IMR-90 (cell line): ENCODE results near the gene TMED4. TPM values are rescaled to one million over a fixed set of nuclear protein-coding genes. Genes with fewer than 3 reads are reported as not detected.

Source experiments
- ATAC-seq: fragments of 200-7000 bp; cut with Tn5 transposase; 2 replicates; pipeline ENCODE4 v1.9.1; 2020; ENCODE audit warnings: low read depth, mild to moderate bottlenecking, moderate library complexity
- BruUV-seq: library from RNA; stranded (reverse); fragments of 400-500 nt; replicated peaks from 2 replicates; lab custom pipeline; 2021; lab: Mats Ljungman, UMichigan
- CTCF ChIA-PET: fragments of 300-600 bp; formaldehyde crosslinking; extraction: SDS; loops from one replicate; lab custom pipeline; 2021; ENCODE audit warnings: antibody characterized with exemption; lab: Yijun Ruan, JAX
- POLR2A ChIA-PET: fragments of 300-600 bp; sonication (Branson Sonifier 250); formaldehyde crosslinking; loops from one replicate; lab custom pipeline; 2022; ENCODE audit warnings: antibody characterized with exemption; ENCODE audit not compliant: unreplicated experiment; lab: Charles Lee
- DNase-seq: peaks from one replicate; pipeline ENCODE4 v3.0.0; 2013
- H2AFZ ChIP-seq: replicated peaks from 2 replicates; pipeline ENCODE3; 2013; ENCODE audit warnings: low read length, mild to moderate bottlenecking; ENCODE audit not compliant: poor library complexity
- H2AK5ac ChIP-seq: 2 replicates; pipeline ENCODE4 v1.6.1; 2013; ENCODE audit warnings: low read depth, low read length, inconsistent platforms
- H2AK9ac ChIP-seq: replicated peaks from 2 replicates; pipeline ENCODE3; 2013; ENCODE audit warnings: mild to moderate bottlenecking, low read depth, low read length, moderate library complexity; ENCODE audit not compliant: poor library complexity
- H2BK120ac ChIP-seq: 2 replicates; pipeline ENCODE4 v1.6.1; 2013; ENCODE audit warnings: low read depth, low read length, inconsistent platforms
- H2BK15ac ChIP-seq: 3 replicates; pipeline ENCODE4 v1.6.1; 2013; ENCODE audit warnings: low read depth, low read length, inconsistent platforms
- H2BK20ac ChIP-seq: 2 replicates; pipeline ENCODE4 v1.6.1; 2013; ENCODE audit warnings: low read depth, mild to moderate bottlenecking, inconsistent platforms, low read length, moderate library complexity
- H2BK5ac ChIP-seq: 2 replicates; pipeline ENCODE4 v1.6.1; 2013; ENCODE audit warnings: mild to moderate bottlenecking, low read depth, low read length, inconsistent platforms; ENCODE audit not compliant: poor library complexity, severe bottlenecking
- H3K14ac ChIP-seq: replicated peaks from 2 replicates; pipeline ENCODE4 v1.6.1; 2013; ENCODE audit warnings: low read depth, low read length, inconsistent platforms
- H3K18ac ChIP-seq: 2 replicates; pipeline ENCODE4 v1.6.1; 2013; ENCODE audit warnings: low read depth, low read length, control low read depth
- H3K23ac ChIP-seq: 2 replicates; pipeline ENCODE4 v1.6.1; 2013; ENCODE audit warnings: low read depth, low read length, inconsistent platforms
- H3K27ac ChIP-seq: 2 replicates; pipeline ENCODE4 v1.5.1; 2013; ENCODE audit warnings: mild to moderate bottlenecking, control low read depth, low read length; ENCODE audit not compliant: insufficient read depth
- H3K27me3 ChIP-seq: 2 replicates; pipeline ENCODE4 v1.6.1; 2013; ENCODE audit warnings: low read length; ENCODE audit not compliant: control insufficient read depth, insufficient read depth
- H3K36me3 ChIP-seq: 2 replicates; pipeline ENCODE4 v1.6.1; 2013; ENCODE audit warnings: low read length, mixed read lengths; ENCODE audit not compliant: control insufficient read depth, insufficient read depth
- H3K4ac ChIP-seq: 2 replicates; pipeline ENCODE4 v1.6.1; 2013; ENCODE audit warnings: low read depth, low read length, inconsistent platforms
- H3K4me1 ChIP-seq: 2 replicates; pipeline ENCODE4 v1.6.1; 2013; ENCODE audit warnings: low read length, mixed read lengths; ENCODE audit not compliant: control insufficient read depth, insufficient read depth
- H3K4me2 ChIP-seq: 2 replicates; pipeline ENCODE4 v1.6.1; 2013; ENCODE audit warnings: low read depth, mild to moderate bottlenecking, control low read depth, low read length, moderate library complexity
- H3K4me3 ChIP-seq: 2 replicates; pipeline ENCODE4 v1.5.1; 2013; ENCODE audit warnings: low read depth, mild to moderate bottlenecking, control low read depth, low read length, moderate library complexity; ENCODE audit not compliant: insufficient read depth
- H3K56ac ChIP-seq: 2 replicates; pipeline ENCODE4 v1.6.1; 2013; ENCODE audit warnings: low read length, inconsistent platforms; ENCODE audit not compliant: insufficient read depth; ENCODE audit errors: extremely low read depth
- H3K79me1 ChIP-seq, 2 experiments: 2 replicates each; pipeline ENCODE4 v1.6.1; 2013; ENCODE audit warnings: low read length in 2 of 2, inconsistent platforms in 1 of 2, low read depth in 1 of 2
- H3K9ac ChIP-seq: 2 replicates; pipeline ENCODE4 v1.6.1; 2013; ENCODE audit warnings: low read depth, low read length, control low read depth
- H3K9me1 ChIP-seq: 2 replicates; pipeline ENCODE4 v1.6.1; 2013; ENCODE audit warnings: low read length, inconsistent platforms; ENCODE audit not compliant: insufficient read depth
- H3K9me3 ChIP-seq: 2 replicates; pipeline ENCODE4 v1.6.1; 2013; ENCODE audit warnings: low read length; ENCODE audit not compliant: control insufficient read depth, insufficient read depth
- H4K20me1 ChIP-seq: 2 replicates; pipeline ENCODE4 v1.6.1; 2013; ENCODE audit warnings: low read length, inconsistent platforms; ENCODE audit not compliant: insufficient read depth
- H4K5ac ChIP-seq: 2 replicates; pipeline ENCODE4 v1.6.1; 2013; ENCODE audit warnings: mild to moderate bottlenecking, low read depth, low read length, control low read depth
- H4K8ac ChIP-seq, 2 experiments: 2 replicates each; pipeline ENCODE4 v1.6.1; 2013; ENCODE audit warnings: low read depth in 2 of 2, low read length in 2 of 2, control low read depth in 1 of 2, inconsistent platforms in 1 of 2
- H4K91ac ChIP-seq: 2 replicates; pipeline ENCODE4 v1.6.1; 2013; ENCODE audit warnings: low read depth, low read length, inconsistent platforms; ENCODE audit not compliant: insufficient read depth
- CHD1 ChIP-seq: IDR thresholded peaks from 2 replicates; pipeline ENCODE4 v1.6.1; 2012; ENCODE audit warnings: low read depth, low read length, improper control_type of control experiment
- CTCF ChIP-seq: conservative IDR thresholded peaks from 2 replicates; pipeline ENCODE4 v1.5.1; 2012; ENCODE audit warnings: mild to moderate bottlenecking, low read depth, low read length, improper control_type of control experiment
- FOS ChIP-seq: fragments of 150-350 bp; IDR thresholded peaks from 2 replicates; pipeline ENCODE4 v1.6.1; 2016; ENCODE audit warnings: low read depth, low read length
- MAFK ChIP-seq: IDR thresholded peaks from 2 replicates; pipeline ENCODE4 v1.6.1; 2012; ENCODE audit warnings: low read depth, low read length, improper control_type of control experiment
- MAZ ChIP-seq: IDR thresholded peaks from 2 replicates; pipeline ENCODE4 v1.6.1; 2012; ENCODE audit warnings: low read depth, mild to moderate bottlenecking, low read length, improper control_type of control experiment, moderate library complexity, borderline replicate concordance
- NFE2L2 ChIP-seq: fragments of 150-350 bp; IDR thresholded peaks from 2 replicates; pipeline ENCODE4 v1.6.1; 2016; ENCODE audit warnings: low read depth, mild to moderate bottlenecking, low read length
- POLR2A ChIP-seq: IDR thresholded peaks from 2 replicates; pipeline ENCODE4 v1.6.1; 2012; ENCODE audit warnings: mild to moderate bottlenecking, low read depth, low read length
- RFX5 ChIP-seq: IDR thresholded peaks from 2 replicates; pipeline ENCODE4 v1.8.0; 2012; ENCODE audit warnings: low read depth, mild to moderate bottlenecking, low read length, moderate library complexity
- SMC3 ChIP-seq: fragments of 150-350 bp; IDR thresholded peaks from 2 replicates; pipeline ENCODE4 v1.6.1; 2016; ENCODE audit warnings: low read depth, mild to moderate bottlenecking, antibody characterized with exemption, low read length, moderate library complexity
- USF2 ChIP-seq: fragments of 150-350 bp; IDR thresholded peaks from 2 replicates; pipeline ENCODE4 v1.6.1; 2017; ENCODE audit warnings: mild to moderate bottlenecking, antibody characterized with exemption, low read length, low read depth
- WGBS, 2 experiments: methylation state at CpG; one replicate each; pipeline versions ENCODE4 v1.1.5 to v1.1.7; 2013; ENCODE audit warnings: missing lambda C conversion rate in 2 of 2; ENCODE audit not compliant: insufficient read length in 1 of 2; ENCODE audit errors: extremely low coverage in 2 of 2; 5-methylcytosine and 5-hydroxymethylcytosine counted together
- dilution Hi-C: fragments of 300-500 bp; cut with HindIII; formaldehyde crosslinking; loops from one replicate; pipeline ENCODE4 v1.14.3; 2018; ENCODE audit warnings: low sequenced_read_pairs; ENCODE audit not compliant: unreplicated experiment
- in situ Hi-C: fragments of 300-500 bp; cut with MboI; formaldehyde crosslinking; loops from 3 replicates; pipeline ENCODE4 v1.14.3; 2019; ENCODE audit warnings: low sequenced_read_pairs, inconsistent platforms, mixed read lengths
- intact Hi-C: fragments of 100-400 bp; cut with micrococcal nuclease; formaldehyde crosslinking; loops from 2 replicates; pipeline ENCODE4 v1.10.0; 2022
- polyA plus RNA-seq, 3 experiments: library from polyadenylated mRNA; depleted of rRNA; stranded (reverse); fragments of >200 nt; gene quantifications; 2 replicates each; pipeline ENCODE4 v1.2.3, GENCODE V29; 2012; ENCODE audit warnings: low replicate concordance in 1 of 3
- total RNA-seq: library from RNA; depleted of rRNA; stranded (reverse); fragments of >200 nt; gene quantifications from 2 replicates; pipeline ENCODE4 v1.2.3, GENCODE V29; 2012
- TF ChIP-seq, protein P1 (sequence below): fragments of 150-350 bp; IDR thresholded peaks from 2 replicates; pipeline ENCODE4 v1.6.1; 2016; ENCODE audit warnings: low read depth, mild to moderate bottlenecking, low read length, moderate library complexity, borderline replicate concordance

The TMED4 gene
- total and polyA plus RNA-seq, 2 of the 4 experiments (the other 2 are of a cell fraction): 58.6 to 92.7 TPM

DNA sequence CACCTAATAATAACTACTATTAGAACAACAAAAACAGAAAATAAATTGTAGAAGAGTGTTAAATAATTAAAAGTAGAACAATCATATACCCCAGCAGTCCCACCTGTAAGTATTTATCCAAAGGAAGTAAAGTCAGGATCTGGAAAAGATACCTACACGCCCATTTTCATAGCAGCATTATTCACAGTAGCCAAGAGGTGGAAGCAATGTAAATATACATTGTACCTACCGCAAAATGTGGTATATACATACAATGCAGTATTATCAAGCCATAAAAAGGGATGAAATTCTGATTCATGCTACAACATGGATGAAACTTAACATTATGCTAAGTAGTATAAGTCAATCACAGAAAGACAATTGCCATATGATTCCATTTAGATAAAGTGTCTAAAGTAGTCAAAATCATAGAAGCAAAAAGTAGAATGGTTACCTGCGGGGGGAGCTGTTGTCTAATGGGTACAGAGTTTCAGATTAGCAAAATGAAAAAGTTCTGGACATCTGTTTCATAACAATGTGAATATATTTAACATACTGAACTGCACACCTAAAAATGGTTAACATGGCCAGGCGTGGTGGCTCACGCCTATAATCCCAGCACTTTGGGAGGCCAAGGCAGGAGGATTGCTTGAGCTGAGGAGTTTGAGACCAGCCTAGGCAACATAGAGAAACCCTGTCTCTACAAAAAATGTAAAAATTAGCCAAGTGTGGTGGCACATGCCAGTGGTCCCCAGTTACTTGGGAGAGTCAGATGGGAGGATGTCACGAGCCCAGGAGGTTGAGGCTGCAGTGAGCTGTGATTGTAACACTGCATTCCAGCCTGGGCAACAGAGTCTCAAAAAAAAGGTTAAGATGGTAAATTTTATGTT lies 6.0 kb upstream of the TMED4 start (continued):
- TF ChIP-seq, protein P1, sequence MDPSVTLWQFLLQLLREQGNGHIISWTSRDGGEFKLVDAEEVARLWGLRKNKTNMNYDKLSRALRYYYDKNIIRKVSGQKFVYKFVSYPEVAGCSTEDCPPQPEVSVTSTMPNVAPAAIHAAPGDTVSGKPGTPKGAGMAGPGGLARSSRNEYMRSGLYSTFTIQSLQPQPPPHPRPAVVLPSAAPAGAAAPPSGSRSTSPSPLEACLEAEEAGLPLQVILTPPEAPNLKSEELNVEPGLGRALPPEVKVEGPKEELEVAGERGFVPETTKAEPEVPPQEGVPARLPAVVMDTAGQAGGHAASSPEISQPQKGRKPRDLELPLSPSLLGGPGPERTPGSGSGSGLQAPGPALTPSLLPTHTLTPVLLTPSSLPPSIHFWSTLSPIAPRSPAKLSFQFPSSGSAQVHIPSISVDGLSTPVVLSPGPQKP: no peak

GRCh38 chr7:44583146-44583865 lies 1.3 kb upstream of the TMED4 start:
- no CpG with 5 or more reads among the region's 13 CpGs for WGBS, 2 experiments
- peaks cover 4% of the 10 kb centered on the region for H3K9me1 ChIP-seq
- dilution Hi-C loops (no loop called here), in situ Hi-C loops (no loop called here), intact Hi-C loops (no loop called here)
- H4K8ac ChIP-seq: peak overlapping the region; percentile 60 to 96; a peak in 3 of 4 replicates
- H2BK20ac ChIP-seq: no peak overlapping the region
- H2BK120ac ChIP-seq: no peak overlapping the region
- H3K4me1 ChIP-seq: peaks cover 9% of the 10 kb centered on the region
- H3K4me3 ChIP-seq: peak overlapping the region; percentile 75; the same call in 1 of the 2 replicates
- peak overlapping the region; percentile 14; the same call in 1 of the 2 replicates for H3K4ac ChIP-seq
- H4K5ac ChIP-seq: peak overlapping the region; percentile 92
- no peaks in the 10 kb centered on the region for H4K20me1 ChIP-seq
- no peak overlapping the region for H3K18ac ChIP-seq
- H3K36me3 ChIP-seq: peaks cover 11% of the 10 kb centered on the region
- H3K27ac ChIP-seq: no peak overlapping the region
- CTCF ChIA-PET: no interaction called here
- no peaks in the 10 kb centered on the region for H3K9me3 ChIP-seq
- H3K79me1 ChIP-seq: peaks cover 16 to 27% of the 10 kb centered on the region in 2 experiments
- peak overlapping the region; percentile 3; the same call in 1 of the 2 replicates for H3K23ac ChIP-seq
- no peak overlapping the region for H3K56ac ChIP-seq
- no peak overlapping the region for H2AFZ ChIP-seq
- H2AK5ac ChIP-seq: peak overlapping the region; percentile 23; the same call in 1 of the 2 replicates
- no peak overlapping the region for H2AK9ac ChIP-seq
- no peak overlapping the region for H3K9ac ChIP-seq
- ATAC-seq (no peak), DNase-seq (no peak)
- peak overlapping the region; percentile 86 for H3K4me2 ChIP-seq
- POLR2A ChIA-PET: no interaction called here
- H3K14ac ChIP-seq: no peak overlapping the region
- H2BK15ac ChIP-seq: no peak overlapping the region
- no peak overlapping the region for H4K91ac ChIP-seq
- no peak overlapping the region for H2BK5ac ChIP-seq
- BruUV-seq: no TSS peak
- no peaks in the 10 kb centered on the region for H3K27me3 ChIP-seq
- TF ChIP-seq USF2 (no peak), NFE2L2 (no peak), RFX5 (no peak), MAZ (no peak), POLR2A (no peak), SMC3 (no peak), CTCF (no peak), CHD1 (no peak), MAFK (no peak), FOS (no peak)
